Ovary (tissue), 9 donors: ENCODE results near the gene IL31. TPM values are rescaled to one million over a fixed set of nuclear protein-coding genes. Genes with fewer than 3 reads are reported as not detected.
A peak's percentile ranks its signal among the peaks of the same experiment; 100 is the strongest.

Experiments used
- DNase-seq, 5 donors: peaks; one replicate each; pipeline ENCODE4 v3.0.0-alpha.2; 2019 to 2020
- H3K27ac ChIP-seq, 2 donors: fragments of 200-600 bp; one replicate each; pipeline versions ENCODE4 v1.5.1 to v1.8.0; 2019 to 2022
- H3K27me3 ChIP-seq: fragments of 200-600 bp; one replicate; pipeline ENCODE4 v1.8.0; 2022
- H3K36me3 ChIP-seq: fragments of 200-600 bp; sonication (generic); one replicate; pipeline ENCODE4 v1.5.1; 2019
- H3K4me1 ChIP-seq: one replicate; pipeline ENCODE4 v1.8.1; 2013; ENCODE audit warnings: mild to moderate bottlenecking, moderate library complexity; ENCODE audit not compliant: insufficient read depth
- H3K4me3 ChIP-seq: fragments of 200-600 bp; sonication (generic); one replicate; pipeline ENCODE4 v1.5.1; 2017
- H3K9me3 ChIP-seq, 2 donors: fragments of 200-600 bp in 1 of 2; sonication (generic) in 1 of 2; one replicate each; pipeline versions ENCODE4 v1.5.1 to v1.8.1; 2013 to 2019; ENCODE audit warnings: mild to moderate bottlenecking in 1 of 2, moderate library complexity in 1 of 2
- EP300 ChIP-seq: sonication (generic); formaldehyde crosslinking; IDR thresholded peaks from one replicate; pipeline ENCODE4 v1.6.1; 2017; ENCODE audit warnings: antibody characterized with exemption
- POLR2A ChIP-seq: fragments of 450-650 bp; IDR thresholded peaks from one replicate; pipeline ENCODE4 v1.6.1; 2017; ENCODE audit warnings: antibody characterized with exemption, mild to moderate bottlenecking, moderate library complexity
- WGBS, 3 donors: extraction: QIAGEN DNeasy Blood & Tissue Kit in 1 of 3; methylation state at CpG; one replicate each; pipeline versions ENCODE4 v1.1.5 to v1.1.7; 2013 to 2017; 5-methylcytosine and 5-hydroxymethylcytosine counted together
- intact Hi-C, 4 donors: fragments of 100-400 bp; cut with DNase I; formaldehyde crosslinking; loops; one replicate each; pipeline versions ENCODE4 v1.11.0 to v1.15.1; 2022 to 2023
- polyA plus RNA-seq, 2 donors: library from polyadenylated mRNA; stranded (reverse); fragments of 200-250 nt in 1 of 2; fragments of 350-450 nt in 1 of 2; fragmentation: Illumina TruSeq in 1 of 2; extraction: RNeasy Lipid Tissue Mini Kit (QIAGEN cat#74804) in 1 of 2; gene quantifications; one replicate each; pipeline ENCODE4 v1.2.3, GENCODE V29; 2013 to 2014
- total RNA-seq, 7 donors: library from RNA; depleted of rRNA in 2 of 7; stranded (reverse); fragments of >200 nt in 2 of 7; fragmentation: NEBNext Ultra II Directional in 3 of 7; extraction: Animal tissue kit (Norgen Biotek cat#: 25700) in 3 of 7; gene quantifications; one replicate each; pipeline versions ENCODE4 v1.1.0 to v1.2.4, GENCODE V29; 2016 to 2023
- TF ChIP-seq, protein P1 (sequence below), 3 donors: fragments of 450-650 bp in 2 of 3; fragments of 200-600 bp in 1 of 3; IDR thresholded peaks; one replicate each; pipeline versions ENCODE4 v1.5.1 to v1.8.0; 2016 to 2022; ENCODE audit warnings: antibody characterized with exemption in 3 of 3, mild to moderate bottlenecking in 1 of 3
- donor health status: DM: no; HTN: no; CAD: no; lungs with moderate emphysema.
- donor health status: DM: no; HTN: no; CAD: no.
- donor health status: Bipolar disorder and iron deficiency.
- donor health status: DM: yes; HTN: yes; CAD: no.
- donor health status: DM: no; HTN: no; CAD: no.
- donor health status: DM: yes; HTN: yes; CAD: no.

IL31 gene
- total and polyA plus RNA-seq, 9 donors: not detected

- Histone ChIP-seq H3K4me3 (no peak overlapping the region), H3K36me3 (no peaks in the 10 kb centered on the region), H3K27me3 (no peaks in the 10 kb centered on the region), H3K4me1 (no peaks in the 10 kb centered on the region), H3K27ac (no peak overlapping the region), H3K9me3 (no peaks in the 10 kb centered on the region)
- intact Hi-C loops: no loop called here
- DNase-seq: no peak
- TF ChIP-seq EP300 (no peak), POLR2A (no peak)
- TF ChIP-seq, protein P1, sequence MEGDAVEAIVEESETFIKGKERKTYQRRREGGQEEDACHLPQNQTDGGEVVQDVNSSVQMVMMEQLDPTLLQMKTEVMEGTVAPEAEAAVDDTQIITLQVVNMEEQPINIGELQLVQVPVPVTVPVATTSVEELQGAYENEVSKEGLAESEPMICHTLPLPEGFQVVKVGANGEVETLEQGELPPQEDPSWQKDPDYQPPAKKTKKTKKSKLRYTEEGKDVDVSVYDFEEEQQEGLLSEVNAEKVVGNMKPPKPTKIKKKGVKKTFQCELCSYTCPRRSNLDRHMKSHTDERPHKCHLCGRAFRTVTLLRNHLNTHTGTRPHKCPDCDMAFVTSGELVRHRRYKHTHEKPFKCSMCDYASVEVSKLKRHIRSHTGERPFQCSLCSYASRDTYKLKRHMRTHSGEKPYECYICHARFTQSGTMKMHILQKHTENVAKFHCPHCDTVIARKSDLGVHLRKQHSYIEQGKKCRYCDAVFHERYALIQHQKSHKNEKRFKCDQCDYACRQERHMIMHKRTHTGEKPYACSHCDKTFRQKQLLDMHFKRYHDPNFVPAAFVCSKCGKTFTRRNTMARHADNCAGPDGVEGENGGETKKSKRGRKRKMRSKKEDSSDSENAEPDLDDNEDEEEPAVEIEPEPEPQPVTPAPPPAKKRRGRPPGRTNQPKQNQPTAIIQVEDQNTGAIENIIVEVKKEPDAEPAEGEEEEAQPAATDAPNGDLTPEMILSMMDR (IDR thresholded peaks at IDR 0.05): no peak
- WGBS, 3 donors: 87 to 93% (median 88%) methylated on average over 1 of the region's 1 CpG
These were observed 20.8 kb upstream of the IL31 start for GRCh38 chr12:122194804-122195203.

GRCh38 chr12:122192441-122192840 is 18.4 kb upstream of the IL31 start:
- Histone ChIP-seq H3K9me3 (no peaks in the 10 kb centered on the region), H3K27ac (no peak overlapping the region), H3K27me3 (no peaks in the 10 kb centered on the region), H3K4me1 (no peaks in the 10 kb centered on the region), H3K36me3 (no peaks in the 10 kb centered on the region), H3K4me3 (no peak overlapping the region)
- no peak for TF ChIP-seq POLR2A
- TF ChIP-seq, protein P1 (IDR thresholded peaks at IDR 0.05): no peak
- no peak for TF ChIP-seq EP300
- intact Hi-C loops: no loop called here
- WGBS, 3 donors: 57 to 80% (median 69%) methylated on average over 11 of the region's 11 CpGs
- no peak for DNase-seq

DNA sequence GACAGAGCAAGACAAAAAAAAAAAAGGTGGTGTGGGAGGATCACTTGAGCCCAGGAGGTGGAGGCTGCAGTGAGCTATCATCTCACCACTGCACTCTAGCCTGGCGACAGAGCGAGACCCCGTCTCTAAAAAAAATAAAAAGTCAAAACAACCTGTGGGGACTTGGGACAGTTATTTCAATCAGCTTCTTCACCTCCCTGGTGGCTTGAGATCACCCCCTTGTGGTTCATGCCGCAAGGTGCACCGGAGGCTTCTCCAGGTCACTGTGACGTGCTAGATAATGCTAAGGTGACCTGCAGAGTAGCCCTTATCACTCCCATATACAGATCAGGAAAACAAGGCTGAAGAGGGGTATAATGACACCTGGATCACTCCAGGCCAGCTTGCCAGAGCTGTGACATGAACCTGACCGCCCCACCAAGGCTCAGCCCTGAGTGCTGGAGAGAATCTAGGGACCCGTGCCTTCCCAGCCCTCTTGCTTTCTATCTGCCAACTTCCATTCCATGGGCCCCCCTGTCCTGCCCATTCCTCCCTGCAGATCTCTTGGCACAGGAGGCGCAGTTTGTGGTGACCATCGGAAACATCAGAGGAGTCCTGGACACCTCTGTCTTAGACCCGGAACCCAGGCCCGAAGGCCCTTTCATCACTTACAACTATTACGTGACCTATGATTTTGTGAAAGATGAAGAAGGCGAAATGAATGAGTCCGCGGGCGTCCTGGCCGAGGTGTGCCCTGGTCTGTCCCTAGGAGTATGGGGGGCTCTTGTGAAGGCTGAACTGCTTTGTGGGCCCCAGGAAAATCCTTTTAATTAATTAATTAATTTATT is 17.0 kb upstream of the IL31 start:
- H3K36me3 ChIP-seq: no peaks in the 10 kb centered on the region
- H3K9me3 ChIP-seq: no peaks in the 10 kb centered on the region
- 68 to 72% (median 70%) methylated on average over 18 of the region's 18 CpGs for WGBS, 3 donors
- H3K4me1 ChIP-seq: no peaks in the 10 kb centered on the region
- TF ChIP-seq, protein P1 (IDR thresholded peaks at IDR 0.05): no peak
- TF ChIP-seq EP300: no peak
- no peak for TF ChIP-seq POLR2A
- no peak overlapping the region for H3K4me3 ChIP-seq
- no peak overlapping the region for H3K27ac ChIP-seq
- DNase-seq: peak in 1 of 5 donors; percentile 33
- intact Hi-C loops: no loop called here
- H3K27me3 ChIP-seq: no peaks in the 10 kb centered on the region

DNA sequence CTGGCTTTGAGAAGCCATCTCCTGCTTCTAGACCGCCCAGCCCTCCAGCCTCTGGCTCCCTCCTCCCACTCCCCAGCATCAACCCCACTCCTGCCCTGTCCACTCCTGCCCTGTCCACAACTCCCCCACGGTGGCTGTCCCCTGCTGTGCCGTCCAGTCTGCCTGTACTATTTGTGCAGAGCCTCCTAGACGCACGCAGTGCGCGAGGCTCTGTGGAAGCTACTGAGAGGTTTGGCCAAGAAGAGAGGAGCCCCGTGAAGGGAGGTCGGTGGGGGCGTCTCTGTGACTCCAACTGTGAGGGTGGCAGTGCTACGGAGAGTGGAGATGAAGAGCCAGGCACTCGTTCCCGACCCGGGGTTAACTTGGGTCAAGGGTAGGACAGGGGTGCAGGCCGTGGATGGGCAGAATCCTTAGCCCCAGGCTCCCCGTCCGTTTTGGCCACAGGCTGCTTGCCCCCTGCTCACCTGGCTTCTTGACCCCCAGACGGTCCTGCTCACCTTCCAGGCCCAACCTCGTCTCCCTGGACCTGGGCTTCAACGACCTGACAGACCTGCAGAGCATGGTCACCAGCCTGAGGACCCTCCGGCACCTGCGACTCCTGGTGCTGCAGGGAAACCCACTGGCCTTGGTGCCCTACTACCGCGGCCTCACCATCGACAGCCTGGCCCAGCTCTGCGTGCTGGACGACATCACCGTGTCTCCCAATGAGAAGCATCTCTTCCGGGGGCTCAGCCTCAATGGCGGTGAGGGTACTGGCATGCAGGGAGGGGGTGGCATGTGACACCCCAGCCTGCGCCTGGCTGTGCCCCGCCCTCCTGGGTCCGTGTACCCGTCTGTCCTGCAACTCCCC is 15.8 kb upstream of the IL31 start:
- H3K9me3 ChIP-seq: no peaks in the 10 kb centered on the region
- no peaks in the 10 kb centered on the region for H3K4me1 ChIP-seq
- H3K4me3 ChIP-seq: no peak overlapping the region
- 83 to 84% (median 83%) methylated on average over 34 of the region's 34 CpGs for WGBS, 3 donors
- intact Hi-C loops: no loop called here
- no peak for DNase-seq
- H3K36me3 ChIP-seq: no peaks in the 10 kb centered on the region
- no peaks in the 10 kb centered on the region for H3K27me3 ChIP-seq
- TF ChIP-seq POLR2A (no peak), EP300 (no peak)
- TF ChIP-seq, protein P1 (IDR thresholded peaks at IDR 0.05): no peak
- no peak overlapping the region for H3K27ac ChIP-seq
